Measurements from ENCODE around the gene ZNF253.

The ZNF253 gene

GRCh38 chr19:19821366-19821951, 44.2 kb upstream of the ZNF253 start, which contains the start of gene ZNF506:
Gene ZNF506 (minus strand): TSS chr19:19821750. CDS start chr19:19821603, 147 bp downstream.
- peak; percentile 99 for ATAC-seq
- TF ChIP-seq POU6F1 (CRISPR knock-in tag; IDR thresholded peaks at IDR 0.05; ENCODE audit: borderline replicate concordance, low read depth) (no peak), OSR1 (CRISPR knock-in tag; IDR thresholded peaks at IDR 0.05) (no peak), ARNTL (CRISPR knock-in tag; IDR thresholded peaks at IDR 0.05; ENCODE audit: borderline replicate concordance, low read depth) (no peak), ZFP30 (CRISPR knock-in tag; IDR thresholded peaks at IDR 0.05) (no peak), BACH2 (CRISPR knock-in tag; IDR thresholded peaks at IDR 0.05; ENCODE audit: borderline replicate concordance) (no peak), ZNF565 (CRISPR knock-in tag; conservative IDR thresholded peaks at IDR 0.05; ENCODE audit: low read depth) (no peak)

- ATAC-seq = peak; percentile 6; the same call in 2 of the 3 replicates
Measured at GRCh38 chr19:19821976-19822375, 43.7 kb upstream of the ZNF253 start.

- TF ChIP-seq SNAI2 (CRISPR knock-in tag; IDR thresholded peaks at IDR 0.05) = no peak
- TF ChIP-seq ZC3H10 (CRISPR knock-in tag; IDR thresholded peaks at IDR 0.05) = no peak
- no peak for TF ChIP-seq ARNTL (CRISPR knock-in tag; IDR thresholded peaks at IDR 0.05; ENCODE audit: borderline replicate concordance, low read depth)
- no peak for TF ChIP-seq CSRNP3 (CRISPR knock-in tag; IDR thresholded peaks at IDR 0.05)
- TF ChIP-seq CSDC2 (CRISPR knock-in tag; IDR thresholded peaks at IDR 0.05) = no peak
- no peak for TF ChIP-seq ZNF565 (CRISPR knock-in tag; conservative IDR thresholded peaks at IDR 0.05; ENCODE audit: low read depth)
- TF ChIP-seq GLIS3 (CRISPR knock-in tag; IDR thresholded peaks at IDR 0.05) = no peak
- TF ChIP-seq PPARA (CRISPR knock-in tag; IDR thresholded peaks at IDR 0.05; ENCODE audit: borderline replicate concordance) = no peak
- no peak for TF ChIP-seq BACH2 (CRISPR knock-in tag; IDR thresholded peaks at IDR 0.05; ENCODE audit: borderline replicate concordance)
- TF ChIP-seq ESRRG (CRISPR knock-in tag; IDR thresholded peaks at IDR 0.05) = no peak
- no peak for TF ChIP-seq RARB (CRISPR knock-in tag; IDR thresholded peaks at IDR 0.05)
- TF ChIP-seq ZFP30 (CRISPR knock-in tag; IDR thresholded peaks at IDR 0.05) = no peak
- TF ChIP-seq PATZ1 (CRISPR knock-in tag; IDR thresholded peaks at IDR 0.05; ENCODE audit: borderline replicate concordance) = no peak
- TF ChIP-seq POU6F1 (CRISPR knock-in tag; IDR thresholded peaks at IDR 0.05; ENCODE audit: borderline replicate concordance, low read depth) = no peak
- ATAC-seq = no peak
Measured at GRCh38 chr19:19823916-19824315, 41.8 kb upstream of the ZNF253 start.

- TF ChIP-seq OSR1 (CRISPR knock-in tag; IDR thresholded peaks at IDR 0.05) = no peak
- no peak for TF ChIP-seq TOX (CRISPR knock-in tag; IDR thresholded peaks at IDR 0.05; ENCODE audit: borderline replicate concordance)
- TF ChIP-seq ZNF8 (CRISPR knock-in tag; IDR thresholded peaks at IDR 0.05) = no peak
- no peak for TF ChIP-seq CSDC2 (CRISPR knock-in tag; IDR thresholded peaks at IDR 0.05)
- no peak for TF ChIP-seq CREB5 (CRISPR knock-in tag; IDR thresholded peaks at IDR 0.05; ENCODE audit: low read depth)
- TF ChIP-seq SNAI2 (CRISPR knock-in tag; IDR thresholded peaks at IDR 0.05) = no peak
- no peak for TF ChIP-seq ZFP3 (CRISPR knock-in tag; IDR thresholded peaks at IDR 0.05)
- no peak for TF ChIP-seq ARNTL (CRISPR knock-in tag; IDR thresholded peaks at IDR 0.05; ENCODE audit: borderline replicate concordance, low read depth)
- ATAC-seq = no peak
Measured at GRCh38 chr19:19826875-19827274, 38.8 kb upstream of the ZNF253 start.

Measured in SK-N-SH treated with all-trans-retinoic acid at 6 μM for 48 hours (cell line).